IPS-18a (cell line): ENCODE data around the gene CD81.
"Not testable (repeated sequence)": the region's sequence is repeated elsewhere in the genome, so short reads cannot be mapped to it uniquely, and the experiment has no call there.

ENCODE experiments used
- H3K27ac ChIP-seq: one replicate; pipeline ENCODE4 v1.5.1; 2013; ENCODE audit warnings: low read length
- H3K27me3 ChIP-seq: one replicate; pipeline ENCODE4 v1.6.1; 2013; ENCODE audit warnings: mild to moderate bottlenecking, low read length; ENCODE audit not compliant: control insufficient read depth, insufficient read depth
- H3K36me3 ChIP-seq: one replicate; pipeline ENCODE4 v1.6.1; 2013; ENCODE audit warnings: low read depth, low read length; ENCODE audit not compliant: control insufficient read depth
- H3K4me1 ChIP-seq: one replicate; pipeline ENCODE4 v1.6.1; 2013; ENCODE audit warnings: low read depth, low read length; ENCODE audit not compliant: control insufficient read depth
- H3K4me3 ChIP-seq: one replicate; pipeline ENCODE4 v1.5.1; 2013; ENCODE audit warnings: low read length
- H3K9ac ChIP-seq: one replicate; pipeline ENCODE4 v1.6.1; 2013; ENCODE audit warnings: mild to moderate bottlenecking, low read length, moderate library complexity
- H3K9me3 ChIP-seq: one replicate; pipeline ENCODE4 v1.6.1; 2013; ENCODE audit warnings: low read depth, low read length; ENCODE audit not compliant: control insufficient read depth

Gene CD81

DNA sequence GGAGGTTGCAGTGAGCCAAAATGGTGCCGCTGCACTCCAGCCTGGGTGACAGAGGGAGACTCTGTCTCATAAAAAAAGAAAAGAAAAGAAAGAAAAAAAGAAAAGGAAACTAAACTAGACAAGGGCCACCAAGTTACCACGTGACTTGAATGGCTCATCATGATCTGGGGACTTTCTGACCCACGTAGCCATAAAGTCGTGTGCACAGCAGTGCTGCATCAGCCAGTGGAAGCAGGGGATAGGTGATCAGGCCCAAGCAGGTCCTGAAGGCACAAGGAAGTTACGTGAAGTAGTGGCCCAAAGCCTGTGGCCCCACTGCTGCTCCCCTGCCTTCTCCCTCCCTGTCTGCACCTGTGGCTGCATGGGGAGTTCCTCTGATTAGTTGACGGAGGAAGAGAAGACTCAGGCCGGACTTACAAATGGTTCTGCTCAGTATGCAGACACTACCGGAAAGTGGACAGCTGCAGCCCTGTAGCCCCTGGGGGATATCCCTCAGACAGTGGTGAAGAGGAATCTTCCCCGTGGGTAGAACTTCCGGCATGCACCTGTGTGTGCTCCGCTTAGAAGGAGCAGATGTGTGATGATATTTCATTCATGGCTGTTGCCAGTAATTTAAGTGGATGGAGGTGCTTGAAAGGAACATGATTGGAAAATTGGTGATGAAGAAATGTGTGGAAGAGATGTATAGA is 18.2 kb upstream of the CD81 start:
- Histone ChIP-seq H3K27ac (no peak overlapping the region), H3K4me1 (no peaks in the 10 kb centered on the region), H3K36me3 (no peaks in the 10 kb centered on the region), H3K27me3 (no peaks in the 10 kb centered on the region), H3K9me3 (no peaks in the 10 kb centered on the region), H3K4me3 (no peak overlapping the region), H3K9ac (no peak overlapping the region)

DNA sequence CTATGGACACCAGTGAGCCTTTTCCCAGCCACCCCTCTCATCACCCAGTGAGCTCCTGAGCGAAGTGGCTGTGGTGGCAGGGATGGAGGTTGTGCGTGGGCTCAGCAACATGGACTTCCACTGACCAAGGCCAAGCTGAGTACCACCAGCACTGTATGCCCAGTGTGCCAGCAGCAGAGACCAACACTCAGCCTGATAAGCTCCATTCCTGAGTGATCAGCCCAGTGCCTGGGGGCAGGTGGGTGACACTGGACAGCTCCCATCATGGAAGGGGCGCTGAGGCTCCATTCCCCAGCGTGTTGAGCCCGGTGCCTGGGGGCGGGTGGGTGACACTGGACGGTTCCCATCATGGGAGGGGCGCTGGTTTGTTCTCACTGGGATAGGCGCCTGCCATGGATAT is 17.6 kb upstream of the CD81 start:
- no peaks in the 10 kb centered on the region for H3K4me1 ChIP-seq
- H3K9me3 ChIP-seq: no peaks in the 10 kb centered on the region
- H3K27ac ChIP-seq: no peak overlapping the region
- no peaks in the 10 kb centered on the region for H3K36me3 ChIP-seq
- H3K27me3 ChIP-seq: no peaks in the 10 kb centered on the region
- no peak overlapping the region for H3K9ac ChIP-seq
- no peak overlapping the region for H3K4me3 ChIP-seq

DNA sequence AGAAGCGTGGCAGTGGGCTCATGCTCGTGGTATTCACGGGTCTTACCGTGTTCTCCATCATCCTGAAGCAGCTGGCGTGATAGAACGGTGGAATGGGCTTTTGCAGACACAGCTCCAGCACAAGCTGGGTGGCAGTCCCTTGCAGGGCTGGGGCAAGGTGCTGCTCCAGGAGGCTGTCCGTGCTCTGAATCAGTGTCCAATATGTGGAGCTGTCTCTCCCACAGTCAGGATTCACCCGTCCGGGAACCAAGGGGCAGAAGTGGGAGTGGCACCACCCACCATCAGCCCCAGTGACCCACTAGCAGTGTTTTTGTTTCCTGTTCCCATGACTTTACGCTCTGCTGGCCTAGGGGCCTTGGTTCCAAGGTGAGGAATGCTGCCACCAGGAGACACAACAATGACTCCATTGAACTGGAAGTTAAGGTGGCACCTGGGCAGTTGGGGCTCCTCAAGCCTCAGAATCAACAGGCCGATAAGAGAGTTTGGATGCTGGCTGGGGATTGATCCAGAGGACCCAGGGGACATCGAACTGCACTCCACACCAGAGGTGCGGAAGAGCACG is 16.9 kb upstream of the CD81 start:
- no peaks in the 10 kb centered on the region for H3K36me3 ChIP-seq
- H3K9me3 ChIP-seq: no peaks in the 10 kb centered on the region
- no peaks in the 10 kb centered on the region for H3K27me3 ChIP-seq
- no peaks in the 10 kb centered on the region for H3K4me1 ChIP-seq
- no peak overlapping the region for H3K27ac ChIP-seq
- no peak overlapping the region for H3K4me3 ChIP-seq
- no peak overlapping the region for H3K9ac ChIP-seq

DNA sequence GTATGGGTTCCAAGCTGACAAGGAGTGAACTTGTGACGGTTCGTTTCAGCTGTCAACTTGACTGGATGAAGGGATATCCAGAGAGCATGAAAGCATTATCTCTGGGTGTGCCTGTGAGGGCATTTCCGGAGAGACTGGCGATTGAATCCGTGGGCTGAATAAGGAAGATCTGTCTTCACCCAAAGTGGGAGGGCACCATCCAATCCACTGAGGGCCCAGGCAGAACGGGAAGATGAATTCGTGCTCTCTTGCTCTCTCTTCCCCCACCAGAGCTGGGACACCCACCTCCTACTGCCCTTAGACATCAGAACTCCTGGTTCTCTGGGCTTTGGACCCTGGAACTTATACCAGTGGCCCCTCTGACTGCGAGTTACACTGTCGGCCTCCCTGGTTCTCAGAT is 15.5 kb upstream of the CD81 start:
- H3K36me3 ChIP-seq: no peaks in the 10 kb centered on the region
- no peak overlapping the region for H3K27ac ChIP-seq
- H3K9ac ChIP-seq: no peak overlapping the region
- no peaks in the 10 kb centered on the region for H3K9me3 ChIP-seq
- no peaks in the 10 kb centered on the region for H3K27me3 ChIP-seq
- H3K4me3 ChIP-seq: no peak overlapping the region
- H3K4me1 ChIP-seq: no peaks in the 10 kb centered on the region

DNA sequence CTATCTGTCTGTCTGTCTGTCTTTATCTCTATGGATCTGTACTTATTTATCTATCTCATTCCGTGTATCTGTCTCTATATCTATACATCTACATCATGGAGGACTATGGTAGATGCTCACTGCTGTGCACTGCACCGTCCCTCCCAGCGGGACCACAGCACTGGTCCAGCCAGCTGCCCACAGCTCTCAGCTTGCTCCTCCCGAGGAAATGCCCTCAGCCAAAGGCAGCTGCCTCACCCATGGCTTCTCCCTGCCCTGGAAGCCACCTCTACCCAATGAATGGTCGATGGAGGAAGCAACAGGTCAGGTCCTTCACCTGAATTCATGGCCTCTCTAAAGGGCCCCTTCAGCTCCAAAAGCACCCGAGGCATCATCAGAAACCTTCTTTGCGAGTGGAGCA is 14.7 kb upstream of the CD81 start:
- H3K9me3 ChIP-seq: no peaks in the 10 kb centered on the region
- H3K4me1 ChIP-seq: no peaks in the 10 kb centered on the region
- no peak overlapping the region for H3K4me3 ChIP-seq
- no peaks in the 10 kb centered on the region for H3K36me3 ChIP-seq
- H3K9ac ChIP-seq: no peak overlapping the region
- H3K27ac ChIP-seq: no peak overlapping the region
- no peaks in the 10 kb centered on the region for H3K27me3 ChIP-seq

DNA sequence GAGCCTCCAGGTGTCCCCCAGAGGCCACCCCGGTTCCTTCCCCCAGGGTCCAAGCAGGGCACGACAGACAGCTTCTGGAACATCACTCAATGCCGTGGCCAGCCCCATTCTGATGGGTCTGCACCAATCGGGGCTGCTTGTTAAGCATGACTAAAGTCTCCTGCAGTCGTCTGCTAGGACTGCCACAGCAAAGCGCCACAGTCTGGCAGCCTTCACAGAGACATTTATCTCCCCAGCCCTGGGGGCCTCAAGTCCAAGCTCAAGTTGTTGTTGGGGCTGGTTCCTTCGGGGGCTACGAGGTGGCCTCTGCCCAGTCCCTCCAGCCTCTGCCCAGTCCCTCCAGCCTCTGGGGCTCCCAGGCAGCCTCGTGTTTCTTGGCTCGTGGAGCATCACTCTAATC is 14.0 kb upstream of the CD81 start:
- Histone ChIP-seq H3K4me1 (no peaks in the 10 kb centered on the region), H3K36me3 (no peaks in the 10 kb centered on the region), H3K4me3 (no peak overlapping the region), H3K9me3 (no peaks in the 10 kb centered on the region), H3K27ac (no peak overlapping the region), H3K9ac (no peak overlapping the region), H3K27me3 (no peaks in the 10 kb centered on the region)

DNA sequence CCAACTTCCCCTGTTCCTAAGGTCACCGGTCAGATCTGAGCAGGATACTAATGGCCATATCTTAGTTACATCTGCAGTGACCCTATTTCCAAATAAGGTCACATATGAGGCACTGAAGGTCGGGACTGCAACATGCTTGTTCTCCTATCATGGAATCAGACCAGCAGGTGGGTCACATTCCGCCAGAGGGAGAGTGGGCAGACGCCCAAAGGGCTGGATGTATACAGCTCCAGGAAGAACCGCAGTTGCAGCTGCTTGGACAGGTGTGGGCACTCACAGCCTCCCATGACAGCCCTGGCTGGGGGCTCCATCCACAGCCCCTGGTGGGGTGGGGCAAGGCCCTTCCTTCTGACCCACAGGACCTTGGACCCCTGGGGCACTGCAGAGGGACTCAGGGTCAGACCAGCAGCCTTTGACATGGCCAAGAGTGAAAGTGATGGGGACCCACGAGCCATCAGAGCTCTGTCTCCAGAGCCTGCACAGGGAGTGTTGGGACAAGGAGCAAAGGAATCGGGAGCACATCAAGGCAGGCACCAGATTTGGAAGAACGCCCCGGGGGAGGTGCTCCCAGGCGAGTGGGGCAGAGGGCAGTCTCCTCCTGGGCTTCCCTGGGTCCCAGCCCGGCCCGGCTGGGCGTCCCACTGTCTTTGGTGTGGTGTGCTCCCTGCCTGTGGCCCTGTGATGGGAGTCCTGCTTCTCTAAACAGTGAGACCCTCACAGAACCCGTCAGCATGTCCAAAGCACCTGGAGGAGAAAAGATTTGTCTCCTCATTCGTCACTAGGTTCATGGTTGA is 13.3 kb upstream of the CD81 start:
- Histone ChIP-seq H3K4me3 (no peak overlapping the region), H3K9ac (no peak overlapping the region), H3K9me3 (no peaks in the 10 kb centered on the region), H3K27ac (no peak overlapping the region), H3K4me1 (no peaks in the 10 kb centered on the region), H3K27me3 (no peaks in the 10 kb centered on the region), H3K36me3 (no peaks in the 10 kb centered on the region)

DNA sequence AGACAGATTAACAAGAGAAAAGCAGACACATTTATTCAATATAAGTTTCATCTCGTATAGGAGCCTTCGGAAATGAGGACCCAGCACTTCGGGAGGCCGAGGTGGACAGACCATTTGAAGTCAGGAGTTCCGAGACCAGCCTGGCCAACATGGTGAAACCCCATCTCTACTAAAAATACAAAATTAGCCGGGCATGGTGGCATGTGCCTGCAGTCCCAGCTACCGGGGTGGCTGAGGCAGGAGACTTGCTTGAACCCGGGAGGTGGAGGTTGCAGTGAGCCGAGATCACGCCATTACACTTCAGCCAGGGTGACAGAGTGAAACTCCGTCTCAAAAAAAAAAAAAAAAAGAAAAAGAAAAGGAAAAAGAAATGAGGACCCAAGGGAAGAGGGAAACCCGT is 12.7 kb upstream of the CD81 start:
- not testable (repeated sequence) for H3K9me3 ChIP-seq, H3K4me3 ChIP-seq, H3K4me1 ChIP-seq, H3K27me3 ChIP-seq, H3K27ac ChIP-seq, H3K9ac ChIP-seq, H3K36me3 ChIP-seq

DNA sequence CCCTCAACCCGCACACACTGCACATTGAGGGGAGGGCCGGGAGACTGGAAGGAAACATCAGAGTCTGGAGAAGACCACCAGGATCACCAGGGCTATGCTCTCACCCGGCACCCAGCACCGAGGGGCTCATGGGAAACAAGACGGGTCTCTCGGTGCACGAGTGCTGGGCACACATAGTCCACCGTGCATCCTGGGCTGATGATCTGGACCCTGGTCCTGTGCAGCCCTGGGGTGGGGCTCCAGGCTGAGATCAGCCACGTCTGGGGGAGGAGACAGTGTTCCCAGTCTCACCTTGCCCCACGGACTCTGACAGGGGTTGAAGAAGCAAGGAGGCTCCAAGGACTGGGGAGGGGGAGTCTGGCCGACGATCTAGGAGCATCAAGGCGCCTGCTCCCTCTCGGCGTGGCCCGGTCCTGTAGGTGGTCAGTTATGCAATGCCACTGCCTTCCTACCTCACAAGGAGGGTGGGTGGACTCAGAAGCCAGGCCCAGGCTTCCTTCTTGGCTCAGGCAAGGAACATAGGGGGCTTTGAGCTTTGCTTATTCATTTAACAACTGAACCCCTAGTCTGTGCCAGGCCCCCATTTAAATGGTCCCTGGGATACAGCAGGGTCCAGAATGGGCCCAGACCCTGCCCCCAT is 11.4 kb upstream of the CD81 start:
- Histone ChIP-seq H3K27ac (no peak overlapping the region), H3K4me3 (no peak overlapping the region), H3K27me3 (no peaks in the 10 kb centered on the region), H3K36me3 (no peaks in the 10 kb centered on the region), H3K9ac (no peak overlapping the region), H3K9me3 (no peaks in the 10 kb centered on the region), H3K4me1 (no peaks in the 10 kb centered on the region)

DNA sequence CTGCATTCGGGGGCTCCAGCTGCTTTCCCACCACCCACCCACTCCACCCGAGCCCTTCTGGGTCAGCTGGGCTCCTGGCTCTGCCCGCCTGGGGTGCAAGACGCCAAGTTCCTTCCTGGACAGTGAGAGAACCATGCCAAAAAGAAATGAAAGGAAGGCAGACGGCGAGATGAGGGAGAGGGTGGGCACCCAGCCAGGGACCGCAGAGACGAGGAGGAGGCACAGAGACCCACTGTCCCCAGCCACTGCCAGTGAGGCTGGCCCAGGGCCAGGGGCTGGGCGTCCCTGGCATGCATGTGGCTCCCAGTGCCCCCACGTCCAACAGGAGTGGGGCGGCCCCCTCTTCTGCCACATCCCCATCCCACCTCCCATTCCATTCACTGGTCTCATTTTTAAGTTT is 10.8 kb upstream of the CD81 start:
- H3K4me1 ChIP-seq: no peaks in the 10 kb centered on the region
- no peaks in the 10 kb centered on the region for H3K27me3 ChIP-seq
- H3K36me3 ChIP-seq: no peaks in the 10 kb centered on the region
- no peaks in the 10 kb centered on the region for H3K9me3 ChIP-seq
- H3K27ac ChIP-seq: no peak overlapping the region
- no peak overlapping the region for H3K4me3 ChIP-seq
- no peak overlapping the region for H3K9ac ChIP-seq

DNA sequence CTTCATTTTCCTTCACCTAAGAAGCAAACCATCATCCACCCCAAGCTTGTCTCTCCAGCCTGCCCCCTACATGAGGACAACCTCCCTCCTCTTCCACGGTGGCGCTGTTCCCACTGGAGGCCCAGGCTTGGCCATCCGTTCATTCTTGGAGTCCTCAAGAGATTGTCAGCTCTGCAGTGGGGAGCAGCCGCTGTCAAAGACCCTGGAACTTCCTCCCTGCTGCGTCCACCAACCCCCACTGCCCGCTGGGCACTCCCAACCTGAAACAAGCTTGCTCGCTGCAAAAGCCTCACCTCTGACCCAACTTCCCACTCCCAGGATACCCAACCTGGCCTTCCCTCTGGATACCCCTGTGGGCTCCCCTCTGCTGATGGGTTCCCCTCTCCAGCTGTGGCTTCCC is 10.4 kb upstream of the CD81 start:
- Histone ChIP-seq H3K27me3 (no peaks in the 10 kb centered on the region), H3K4me3 (no peak overlapping the region), H3K36me3 (no peaks in the 10 kb centered on the region), H3K9me3 (no peaks in the 10 kb centered on the region), H3K4me1 (no peaks in the 10 kb centered on the region), H3K9ac (no peak overlapping the region), H3K27ac (no peak overlapping the region)
